ENCODE data around the gene FGD5. TPM values are rescaled to one million over a fixed set of nuclear protein-coding genes. Genes with fewer than 3 reads are reported as not detected.

Gene FGD5
- total RNA-seq, 1 donor from 2014 or later, result 0.24 TPM

DNA sequence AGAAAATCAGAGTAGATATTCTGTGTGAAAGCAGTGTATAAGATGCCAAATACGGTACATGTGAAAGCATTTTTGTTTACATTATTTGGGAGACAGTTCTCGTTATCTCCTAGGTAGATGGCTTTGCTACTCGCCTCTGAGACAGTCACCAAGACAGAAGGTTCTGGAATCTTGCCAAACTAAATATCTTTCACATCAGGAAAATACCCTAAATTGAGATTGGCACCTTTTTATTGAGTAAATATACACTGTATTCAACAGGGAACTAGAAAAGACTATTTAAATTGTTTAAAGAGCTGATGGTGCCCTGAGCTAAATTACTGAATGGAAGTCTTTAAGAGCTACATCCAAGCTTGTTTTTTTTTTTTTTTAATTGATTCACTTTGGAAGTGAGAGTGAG lies 3.4 kb downstream of the FGD5 start:
- Mint-ChIP-seq H3K27me3 (ENCODE audit: insufficient read depth, low read depth) (peaks cover 15% of the 10 kb centered on the region), H3K36me3 (peaks cover 2% of the 10 kb centered on the region), H3K27ac (no peak overlapping the region), H3K9me3 (peaks cover 2% of the 10 kb centered on the region), H3K4me1 (peaks cover 13% of the 10 kb centered on the region), H3K4me3 (no peak overlapping the region)
- Histone ChIP-seq H3K27ac (no peak overlapping the region), H3K4me2 (no peak overlapping the region), H3K36me3 (no peaks in the 10 kb centered on the region), H3K9ac (no peak overlapping the region), H3K27me3 (no peaks in the 10 kb centered on the region), H3K79me2 (ENCODE audit: low read depth) (no peaks in the 10 kb centered on the region), H3K4me3 (no peak overlapping the region), H2AFZ (replicated peaks) (no peak overlapping the region), H4K20me1 (ENCODE audit: low read depth) (no peaks in the 10 kb centered on the region), H3K9me3 (ENCODE audit: low read depth) (no peaks in the 10 kb centered on the region), H3F3A (ENCODE audit: low read depth) (no peaks in the 10 kb centered on the region), H3K4me1 (peaks cover 4% of the 10 kb centered on the region)
- DNase-seq (ENCODE audit: low spot score), result no peak
- TF ChIP-seq, protein P1, sequence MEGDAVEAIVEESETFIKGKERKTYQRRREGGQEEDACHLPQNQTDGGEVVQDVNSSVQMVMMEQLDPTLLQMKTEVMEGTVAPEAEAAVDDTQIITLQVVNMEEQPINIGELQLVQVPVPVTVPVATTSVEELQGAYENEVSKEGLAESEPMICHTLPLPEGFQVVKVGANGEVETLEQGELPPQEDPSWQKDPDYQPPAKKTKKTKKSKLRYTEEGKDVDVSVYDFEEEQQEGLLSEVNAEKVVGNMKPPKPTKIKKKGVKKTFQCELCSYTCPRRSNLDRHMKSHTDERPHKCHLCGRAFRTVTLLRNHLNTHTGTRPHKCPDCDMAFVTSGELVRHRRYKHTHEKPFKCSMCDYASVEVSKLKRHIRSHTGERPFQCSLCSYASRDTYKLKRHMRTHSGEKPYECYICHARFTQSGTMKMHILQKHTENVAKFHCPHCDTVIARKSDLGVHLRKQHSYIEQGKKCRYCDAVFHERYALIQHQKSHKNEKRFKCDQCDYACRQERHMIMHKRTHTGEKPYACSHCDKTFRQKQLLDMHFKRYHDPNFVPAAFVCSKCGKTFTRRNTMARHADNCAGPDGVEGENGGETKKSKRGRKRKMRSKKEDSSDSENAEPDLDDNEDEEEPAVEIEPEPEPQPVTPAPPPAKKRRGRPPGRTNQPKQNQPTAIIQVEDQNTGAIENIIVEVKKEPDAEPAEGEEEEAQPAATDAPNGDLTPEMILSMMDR (IDR thresholded peaks at IDR 0.05), result no peak
- TF ChIP-seq EZH2 (IDR thresholded peaks at IDR 0.05) (no peak), EZH2phosphoT487 (IDR thresholded peaks at IDR 0.05) (no peak)

DNA sequence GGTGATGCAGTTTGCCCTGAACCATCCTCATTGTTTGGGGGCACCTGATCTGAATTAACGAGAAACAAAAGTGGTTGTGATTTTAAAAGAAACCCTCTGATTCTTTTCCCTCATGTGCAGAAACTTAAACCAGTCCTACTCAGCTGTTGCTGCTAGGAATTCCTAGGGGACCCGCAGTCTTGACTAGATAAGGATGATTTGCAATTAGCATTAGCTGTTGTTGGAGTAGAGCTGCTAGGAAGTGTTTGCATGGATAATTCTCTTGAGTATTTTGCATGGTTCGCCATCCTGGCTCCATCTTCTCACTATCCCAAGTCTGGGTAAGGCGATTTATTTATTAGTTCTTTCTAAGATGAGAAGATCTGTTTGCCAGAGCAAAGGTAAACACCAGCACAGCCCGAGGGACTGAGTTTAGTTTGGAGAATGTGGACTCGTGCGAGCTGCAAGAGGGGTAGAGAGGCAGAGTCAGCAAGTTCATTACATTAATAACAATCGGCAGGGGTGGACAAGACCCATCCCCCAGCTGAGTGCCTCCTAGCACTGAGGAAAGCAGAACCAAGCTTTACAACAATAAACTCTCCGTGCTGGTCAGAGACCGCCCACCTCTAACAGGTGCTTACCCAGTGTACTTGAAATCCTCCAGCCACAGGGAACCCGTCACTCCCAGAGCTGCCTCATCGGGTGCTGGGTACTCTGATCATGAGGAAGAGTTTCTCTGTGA lies 4.1 kb downstream of the FGD5 start:
- no peaks in the 10 kb centered on the region for H4K20me1 ChIP-seq (ENCODE audit: low read depth)
- no peak overlapping the region for H3K4me3 ChIP-seq
- Mint-ChIP-seq H3K27ac (no peak overlapping the region), H3K9me3 (peaks cover 2% of the 10 kb centered on the region), H3K4me3 (no peak overlapping the region), H3K4me1 (peaks cover 16% of the 10 kb centered on the region), H3K36me3 (peaks cover 2% of the 10 kb centered on the region), H3K27me3 (ENCODE audit: insufficient read depth, low read depth) (peaks cover 13% of the 10 kb centered on the region)
- H3K27me3 ChIP-seq, result no peaks in the 10 kb centered on the region
- no peaks in the 10 kb centered on the region for H3F3A ChIP-seq (ENCODE audit: low read depth)
- H2AFZ ChIP-seq (replicated peaks), result no peak overlapping the region
- H3K9me3 ChIP-seq (ENCODE audit: low read depth), result no peaks in the 10 kb centered on the region
- no peak overlapping the region for H3K4me2 ChIP-seq
- H3K36me3 ChIP-seq, result no peaks in the 10 kb centered on the region
- TF ChIP-seq EZH2 (IDR thresholded peaks at IDR 0.05), result no peak
- TF ChIP-seq, protein P1 (IDR thresholded peaks at IDR 0.05), result no peak
- TF ChIP-seq EZH2phosphoT487 (IDR thresholded peaks at IDR 0.05), result no peak
- no peak overlapping the region for H3K27ac ChIP-seq
- H3K9ac ChIP-seq, result no peak overlapping the region
- no peak for DNase-seq (ENCODE audit: low spot score)
- H3K4me1 ChIP-seq, result peaks cover 4% of the 10 kb centered on the region
- no peaks in the 10 kb centered on the region for H3K79me2 ChIP-seq (ENCODE audit: low read depth)

DNA sequence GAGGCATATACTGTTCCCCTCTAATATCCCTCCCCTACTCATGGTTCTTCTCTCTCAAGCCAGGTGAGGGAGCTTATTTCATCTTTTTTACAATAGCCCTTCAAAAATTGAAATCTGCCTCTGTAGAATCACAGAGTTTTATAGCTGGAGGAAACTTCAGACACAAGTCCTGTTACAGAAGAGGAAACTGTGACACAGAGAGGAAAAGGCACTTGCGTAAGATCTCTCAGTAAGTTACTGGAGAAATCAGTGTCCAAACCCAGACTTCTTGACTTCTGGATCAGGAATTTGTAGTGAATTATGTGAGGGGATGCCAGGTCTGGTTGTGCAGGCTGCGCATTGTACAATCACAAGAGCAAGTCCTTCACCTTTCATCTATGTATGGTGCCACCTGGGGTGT lies 4.6 kb downstream of the FGD5 start:
- Mint-ChIP-seq H3K36me3 (peaks cover 2% of the 10 kb centered on the region), H3K27me3 (ENCODE audit: insufficient read depth, low read depth) (peaks cover 15% of the 10 kb centered on the region), H3K4me1 (peaks cover 18% of the 10 kb centered on the region), H3K27ac (no peak overlapping the region), H3K4me3 (no peak overlapping the region), H3K9me3 (peaks cover 2% of the 10 kb centered on the region)
- no peak overlapping the region for H3K4me3 ChIP-seq
- peaks cover 4% of the 10 kb centered on the region for H3K4me1 ChIP-seq
- DNase-seq (ENCODE audit: low spot score), result no peak
- no peaks in the 10 kb centered on the region for H3F3A ChIP-seq (ENCODE audit: low read depth)
- no peaks in the 10 kb centered on the region for H3K36me3 ChIP-seq
- H4K20me1 ChIP-seq (ENCODE audit: low read depth), result no peaks in the 10 kb centered on the region
- H3K79me2 ChIP-seq (ENCODE audit: low read depth), result no peaks in the 10 kb centered on the region
- no peak overlapping the region for H3K27ac ChIP-seq
- no peak overlapping the region for H2AFZ ChIP-seq (replicated peaks)
- TF ChIP-seq EZH2 (IDR thresholded peaks at IDR 0.05), result no peak
- TF ChIP-seq, protein P1 (IDR thresholded peaks at IDR 0.05), result no peak
- TF ChIP-seq EZH2phosphoT487 (IDR thresholded peaks at IDR 0.05), result no peak
- H3K9ac ChIP-seq, result no peak overlapping the region
- H3K27me3 ChIP-seq, result no peaks in the 10 kb centered on the region
- no peak overlapping the region for H3K4me2 ChIP-seq
- no peaks in the 10 kb centered on the region for H3K9me3 ChIP-seq (ENCODE audit: low read depth)

Measured in neural progenitor cell (in vitro differentiated cells).